Effector CD8-positive, alpha-beta T cell (primary cell): Measurements from ENCODE around the gene KCNMB2.

ENCODE experiments used
- DNase-seq: peaks from one replicate; lab custom pipeline; 2025; lab: John Stamatoyannopoulos, UW

KCNMB2 gene

GRCh38 chr3:178752843-178753242 lies 216.6 kb downstream of the KCNMB2 start:
- no peak for DNase-seq

DNA sequence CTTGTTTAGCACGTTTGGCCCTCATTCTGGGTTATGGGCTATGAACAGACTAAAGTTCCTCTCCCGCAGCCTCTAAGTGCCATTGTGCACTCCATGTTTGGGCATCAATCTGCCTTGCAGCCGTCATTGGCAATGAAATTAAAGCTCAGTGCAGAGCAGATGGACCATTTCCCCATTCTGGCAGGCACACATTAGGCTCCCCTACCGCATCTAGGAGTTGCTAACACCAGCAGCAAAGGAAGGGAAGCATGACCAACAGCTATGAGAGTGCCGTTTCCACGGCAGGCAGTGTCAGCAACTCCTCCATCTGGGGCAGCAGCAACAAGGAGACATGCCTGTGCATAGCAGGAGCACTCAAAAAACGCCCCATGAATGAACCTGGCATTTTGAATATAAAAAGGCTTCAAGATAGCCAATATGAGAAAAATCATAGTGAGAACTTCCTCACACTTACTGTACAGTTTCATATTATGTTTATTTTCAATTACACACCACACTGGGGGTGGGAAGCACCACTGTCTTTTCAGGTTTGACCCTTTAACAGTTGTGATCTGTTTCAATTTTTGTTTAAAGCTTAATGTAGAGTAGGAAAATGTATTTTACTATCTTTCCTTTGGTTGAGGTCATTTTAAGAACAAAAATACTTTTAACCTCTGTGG lies 218.7 kb downstream of the KCNMB2 start:
- DNase-seq: no peak

DNA sequence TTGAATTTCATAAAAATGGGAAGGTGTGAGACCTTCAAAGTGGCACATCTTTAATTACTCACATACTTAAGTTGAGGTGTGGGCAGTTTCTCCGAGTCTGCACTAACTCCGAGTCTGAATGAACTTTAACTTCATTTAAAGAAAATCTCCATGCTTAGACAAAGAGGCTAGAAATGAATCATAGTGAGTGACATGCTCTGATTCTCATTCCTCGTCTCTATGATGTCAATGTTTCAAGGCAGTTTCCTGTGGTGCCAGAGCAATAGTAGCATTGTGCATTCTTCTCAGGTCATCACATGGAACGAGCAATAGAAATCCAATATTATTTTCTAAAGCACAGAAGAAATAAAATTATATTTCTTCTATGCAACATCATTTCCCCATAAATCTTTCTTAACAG lies 224.8 kb downstream of the KCNMB2 start:
- no peak for DNase-seq

GRCh38 chr3:178761461-178761860 lies 225.2 kb downstream of the KCNMB2 start:
- no peak for DNase-seq

DNA sequence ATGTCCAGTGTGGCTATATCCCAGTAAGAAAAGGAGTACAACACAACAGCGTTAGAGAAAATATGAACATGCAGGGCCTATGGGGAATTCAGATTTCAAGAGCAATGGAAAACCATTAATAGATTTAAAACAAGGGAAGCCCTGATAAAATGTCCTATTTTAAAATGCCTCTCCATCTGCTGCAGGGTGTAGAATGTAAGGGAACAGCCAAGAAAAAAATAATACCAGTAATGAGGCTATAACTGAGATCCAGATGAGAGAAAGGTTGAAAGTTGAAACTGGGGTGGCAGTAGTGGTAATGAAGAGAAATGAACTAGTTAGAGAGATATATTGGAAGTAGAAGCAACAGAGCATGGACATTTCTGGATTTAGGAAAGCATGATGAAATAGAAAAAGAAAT lies 226.1 kb downstream of the KCNMB2 start:
- DNase-seq: no peak

- no peak for DNase-seq
Measured at GRCh38 chr3:178765472-178765871, 229.2 kb downstream of the KCNMB2 start.

DNA sequence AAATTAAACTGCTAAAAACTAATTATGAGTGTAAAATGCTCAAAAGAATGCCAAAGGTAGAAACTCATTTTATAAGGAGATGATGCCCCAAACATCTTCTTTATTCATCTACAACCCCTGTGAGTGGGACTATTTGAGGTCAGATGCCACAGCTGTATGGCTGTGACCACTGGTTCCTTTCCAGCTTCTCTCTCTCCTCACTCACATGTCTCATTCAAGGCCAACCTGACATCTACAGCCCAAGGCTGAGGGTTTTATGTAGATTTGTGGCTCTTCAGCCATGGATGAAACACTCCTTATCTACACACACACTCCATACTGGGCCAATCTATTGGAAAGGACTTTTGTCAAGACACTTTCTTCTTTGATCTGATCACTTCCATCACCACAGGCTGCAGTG lies 231.3 kb downstream of the KCNMB2 start:
- no peak for DNase-seq

DNA sequence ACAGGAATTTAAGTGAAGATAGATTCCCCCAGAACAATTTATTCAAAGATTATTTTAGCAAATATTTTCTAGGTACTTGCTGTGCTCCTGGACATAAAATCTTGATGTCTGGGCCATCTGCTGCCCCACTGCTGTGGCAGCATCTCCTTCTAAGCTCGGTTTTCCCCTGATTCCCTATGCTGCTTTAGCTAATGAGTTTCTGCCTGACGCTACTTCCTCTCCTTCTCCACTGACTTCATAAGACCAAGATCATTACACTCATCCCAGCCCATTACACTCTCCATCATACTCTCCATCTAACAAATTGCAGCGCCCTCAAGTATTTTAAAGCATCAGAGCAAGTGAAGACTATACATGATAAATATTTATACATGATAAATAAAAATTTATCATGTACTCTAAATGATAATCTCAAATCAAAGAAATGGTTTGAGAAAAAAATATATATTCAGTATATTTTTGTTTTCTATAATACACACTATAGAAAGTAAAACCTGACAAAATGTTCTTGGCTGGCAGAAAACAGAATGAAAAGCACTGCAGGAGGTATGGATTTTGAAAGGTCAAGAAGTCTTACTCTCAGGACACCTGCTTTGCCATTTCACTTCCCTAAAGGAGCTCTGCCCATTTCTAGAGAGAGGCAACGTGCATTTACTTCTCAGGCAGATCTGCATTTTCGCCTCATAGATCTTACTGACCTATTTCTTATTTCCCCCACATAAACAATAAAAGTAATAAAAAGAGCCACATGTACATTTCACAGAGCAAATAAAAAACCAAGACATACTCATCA lies 232.0 kb downstream of the KCNMB2 start:
- DNase-seq: no peak

- no peak for DNase-seq
Measured at GRCh38 chr3:178771511-178771910, 235.3 kb downstream of the KCNMB2 start.

GRCh38 chr3:178772746-178773145 lies 236.5 kb downstream of the KCNMB2 start:
- DNase-seq: no peak

DNA sequence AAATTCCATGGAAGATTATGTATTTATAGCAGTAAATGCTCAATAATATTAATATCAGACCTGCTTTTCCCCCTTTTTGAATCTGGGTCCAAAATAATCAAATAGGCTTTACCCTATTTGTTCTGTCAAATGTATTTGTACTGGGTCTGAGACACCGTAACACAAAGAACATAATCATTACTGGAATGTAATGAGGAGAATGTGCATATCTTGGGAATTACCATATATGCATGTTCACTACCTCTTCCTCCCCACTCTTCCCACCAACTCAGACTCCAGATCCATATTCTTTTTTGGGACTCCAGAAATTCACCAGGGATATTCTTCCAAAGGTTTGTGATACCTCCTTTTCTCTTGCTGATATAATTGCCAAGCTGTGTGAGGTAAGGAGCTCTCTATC lies 237.1 kb downstream of the KCNMB2 start:
- DNase-seq: no peak

DNA sequence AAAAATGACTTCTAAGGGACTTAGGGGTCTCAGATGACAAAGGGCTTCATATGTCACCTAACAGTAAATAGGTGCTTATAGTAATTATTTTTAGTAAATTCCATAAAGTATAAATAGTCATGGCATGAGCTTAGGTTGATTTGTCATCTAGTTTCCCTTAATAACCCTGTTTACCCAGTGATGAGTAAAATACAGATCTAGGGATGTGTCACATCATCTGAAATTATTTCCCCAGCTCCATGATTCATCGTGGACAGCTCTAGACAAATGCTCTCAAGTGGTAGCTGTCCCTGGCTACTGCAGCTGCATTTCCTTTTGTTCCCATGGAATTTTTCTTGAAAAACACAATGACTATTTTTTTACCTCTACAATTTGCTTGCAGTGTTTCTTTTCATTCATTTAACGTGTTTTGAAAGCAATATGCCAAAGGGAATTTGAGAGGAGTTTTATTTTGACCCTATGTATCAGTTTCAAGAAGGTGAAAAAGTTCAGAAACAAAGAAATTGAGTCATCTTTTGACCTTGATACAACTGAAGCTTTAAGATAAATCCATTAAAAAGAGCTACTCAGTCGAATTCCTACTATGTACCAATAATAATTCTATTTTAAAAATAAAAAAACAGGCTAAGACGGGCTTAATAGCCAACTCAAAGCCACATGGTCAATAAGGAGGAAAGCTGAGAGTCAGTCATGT lies 241.6 kb downstream of the KCNMB2 start:
- DNase-seq: no peak

- no peak for DNase-seq
Measured at GRCh38 chr3:178778589-178778988, 242.4 kb downstream of the KCNMB2 start.

- DNase-seq: no peak
Measured at GRCh38 chr3:178785961-178786360, 249.7 kb downstream of the KCNMB2 start.

DNA sequence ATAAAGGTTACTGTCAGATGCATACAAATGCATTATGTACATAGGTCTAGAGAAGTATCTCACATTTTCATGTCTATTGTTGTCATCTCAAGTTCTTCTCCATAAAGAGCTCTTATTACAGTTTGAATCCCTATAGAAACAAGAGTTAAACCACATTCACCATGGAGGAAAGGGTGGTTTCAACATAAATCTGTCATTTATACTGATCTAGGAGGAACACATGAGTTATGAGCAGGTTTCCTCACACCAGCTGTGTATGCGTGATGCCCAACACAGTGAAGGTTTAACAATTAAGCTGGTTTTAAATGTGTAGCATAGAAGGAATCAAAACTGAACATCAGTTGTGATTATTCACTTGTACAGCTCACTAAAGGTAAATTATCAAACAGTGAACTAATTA lies 251.7 kb downstream of the KCNMB2 start:
- DNase-seq: no peak

DNA sequence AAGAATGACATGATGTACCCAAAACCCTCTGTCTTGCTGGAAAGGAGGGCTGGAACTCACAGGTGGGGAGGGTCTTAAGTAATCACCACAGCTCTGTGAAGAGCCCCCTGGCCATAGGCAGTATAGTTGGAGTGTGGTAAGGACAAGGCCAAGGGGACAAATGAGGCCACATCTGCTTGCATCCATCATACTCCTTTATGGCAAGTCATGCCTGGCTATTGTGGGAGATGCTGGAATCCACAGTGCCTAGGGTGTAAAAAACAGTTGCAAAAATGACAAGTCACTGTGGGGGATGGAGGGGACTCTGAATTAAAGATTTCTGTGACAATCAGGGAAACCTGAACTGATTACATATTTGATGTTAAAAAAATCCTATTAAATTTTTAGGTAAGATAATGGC lies 258.5 kb downstream of the KCNMB2 start:
- DNase-seq: no peak

DNA sequence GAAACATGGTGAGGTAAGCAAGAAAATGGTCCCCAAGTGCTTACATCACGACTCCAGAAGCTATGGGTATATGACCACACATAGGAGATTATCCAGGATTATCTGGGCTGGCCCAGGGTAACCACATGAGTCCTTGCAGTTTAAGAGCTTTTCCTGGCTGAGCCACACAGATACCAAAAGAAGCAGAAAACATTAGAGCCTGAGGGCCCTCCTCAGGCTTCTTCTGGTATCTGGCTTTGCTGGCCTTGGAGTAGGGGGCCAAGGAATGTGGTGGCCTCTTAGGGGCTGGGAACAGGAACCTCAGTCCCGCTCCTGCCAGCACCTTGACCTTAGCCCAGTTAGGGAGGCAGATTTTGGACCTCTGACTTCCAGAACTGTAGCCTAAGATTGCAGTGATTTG lies 259.1 kb downstream of the KCNMB2 start:
- no peak for DNase-seq

DNA sequence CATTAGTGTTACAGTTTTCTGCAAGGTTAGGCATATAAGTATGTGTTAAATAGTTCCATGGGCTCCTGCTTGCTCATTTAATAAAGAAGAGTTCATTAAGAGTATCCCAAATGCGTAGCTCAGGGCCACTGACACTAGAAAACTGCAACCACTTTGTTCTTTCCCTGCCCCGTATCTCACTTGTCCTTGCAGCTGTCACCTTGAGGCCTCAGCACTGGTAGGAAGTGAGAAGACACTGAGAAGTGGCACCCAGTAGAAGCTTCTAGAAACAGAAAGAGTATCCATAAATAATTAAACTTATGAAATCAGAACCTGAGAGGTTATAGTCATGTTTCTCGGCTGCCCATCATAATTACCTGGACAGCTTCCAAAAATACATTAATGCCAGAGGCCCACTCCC lies 266.0 kb downstream of the KCNMB2 start:
- DNase-seq: no peak

- no peak for DNase-seq
Measured at GRCh38 chr3:178802993-178803693, 266.9 kb downstream of the KCNMB2 start.

DNA sequence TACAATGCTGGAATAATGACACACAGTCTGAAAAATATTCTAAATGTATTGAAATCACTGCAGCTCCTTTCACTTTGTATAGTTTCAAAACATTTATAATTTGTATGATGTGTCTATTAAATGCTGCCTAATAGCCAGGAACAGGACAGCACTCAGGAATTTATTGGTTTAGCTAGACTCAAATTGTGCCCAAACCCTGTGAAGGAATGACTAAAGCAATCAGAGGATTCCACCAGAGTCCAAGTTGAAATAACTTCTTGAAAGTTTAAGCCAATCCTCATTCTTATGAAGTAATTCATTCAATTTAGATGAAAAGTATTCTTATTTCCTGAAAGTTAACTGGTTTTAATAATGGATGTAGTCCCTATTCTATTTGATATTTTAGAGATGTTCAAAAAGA lies 268.4 kb downstream of the KCNMB2 start:
- no peak for DNase-seq

DNA sequence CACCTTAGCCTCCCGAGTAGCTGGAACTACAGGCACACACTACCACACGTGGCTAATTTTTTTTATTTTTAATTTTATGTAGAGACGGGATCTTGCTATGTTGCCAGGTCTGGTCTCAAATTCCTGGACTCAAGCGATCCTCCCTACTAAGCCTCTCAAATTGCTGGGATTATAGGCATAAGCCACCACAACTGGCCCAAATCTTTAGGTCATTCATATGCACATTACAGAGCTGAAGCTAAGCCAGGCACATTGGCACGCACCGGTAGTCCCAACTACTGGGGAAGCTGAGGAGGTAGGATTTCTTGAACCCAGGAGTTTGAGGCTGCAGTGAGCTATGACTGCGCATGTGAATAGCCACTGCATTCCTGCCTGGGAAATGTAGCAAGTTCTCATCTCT lies 269.5 kb downstream of the KCNMB2 start:
- no peak for DNase-seq

DNA sequence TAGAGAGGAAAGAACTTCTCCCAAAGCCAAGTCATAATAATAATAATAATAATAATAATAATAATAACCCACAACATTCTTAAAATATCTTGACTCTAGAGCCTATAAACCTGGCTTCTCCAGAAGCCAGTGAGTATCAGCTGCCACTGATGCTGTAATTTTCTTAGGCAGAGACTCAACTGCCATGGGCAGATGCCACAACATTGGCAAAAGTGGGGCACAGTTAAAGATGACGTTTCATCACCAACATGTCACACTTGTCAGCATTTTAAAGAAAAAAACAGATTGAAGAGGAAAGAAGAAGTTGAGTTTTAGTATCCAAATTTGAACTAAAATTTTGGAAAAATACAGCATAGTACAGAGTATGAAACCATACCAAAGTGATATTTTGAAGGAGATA lies 270.4 kb downstream of the KCNMB2 start:
- DNase-seq: no peak
